ENCODE data around the gene SRGAP3. TPM values are rescaled to one million over a fixed set of nuclear protein-coding genes. Genes with fewer than 3 reads are reported as not detected.
A peak's percentile ranks its signal among the peaks of the same experiment; 100 is the strongest.

The SRGAP3 gene
- total and polyA plus RNA-seq, 4 donors: 1.2 to 32.8 (median 7.3) TPM

DNA sequence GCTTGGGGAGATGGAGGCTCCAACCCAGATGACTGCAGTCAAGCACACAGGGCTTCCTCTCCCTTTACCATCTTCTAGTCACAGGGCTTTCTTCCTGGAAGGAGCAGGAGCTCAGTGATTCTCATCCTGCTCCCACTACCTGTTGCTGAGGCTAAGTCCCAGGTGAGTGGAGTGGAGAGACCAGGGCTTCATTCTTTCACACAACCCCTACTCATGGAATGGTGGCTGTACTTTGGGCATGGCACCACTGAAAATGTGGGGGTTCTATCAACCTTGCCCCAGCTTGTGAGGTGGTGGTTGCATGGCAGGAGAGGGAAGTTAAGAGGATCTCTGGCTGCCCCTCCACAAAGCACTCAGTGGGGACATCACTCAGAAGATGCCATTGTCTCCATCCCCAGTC, 249.4 kb downstream of the SRGAP3 start:
- Histone ChIP-seq H3K9me3 (ENCODE audit: control insufficient read depth in 4 of 4, insufficient read depth in 3 of 4, low read length in 3 of 4) (no peaks in the 10 kb centered on the region), H3K36me3 (ENCODE audit: control insufficient read depth in 4 of 4, insufficient read depth in 4 of 4, low read length in 4 of 4) (peaks cover 0 to 20% (median 3%) of the 10 kb centered on the region in 4 donors), H3K27ac (ENCODE audit: low read depth in 1 of 2, low read length in 1 of 2) (no peak overlapping the region), H3K4me1 (ENCODE audit: control insufficient read depth in 5 of 5, insufficient read depth in 5 of 5, low read length in 5 of 5) (peaks cover 0 to 16% (median 0%) of the 10 kb centered on the region in 5 donors), H3K27me3 (ENCODE audit: control insufficient read depth in 3 of 3, insufficient read depth in 3 of 3, low read length in 2 of 3) (no peaks in the 10 kb centered on the region), H3K9ac (ENCODE audit: insufficient read depth in 1 of 2, low read length in 2 of 2) (no peak overlapping the region), H3K4me3 (no peak overlapping the region)
- no peak for DNase-seq
- TF ChIP-seq, protein P1, sequence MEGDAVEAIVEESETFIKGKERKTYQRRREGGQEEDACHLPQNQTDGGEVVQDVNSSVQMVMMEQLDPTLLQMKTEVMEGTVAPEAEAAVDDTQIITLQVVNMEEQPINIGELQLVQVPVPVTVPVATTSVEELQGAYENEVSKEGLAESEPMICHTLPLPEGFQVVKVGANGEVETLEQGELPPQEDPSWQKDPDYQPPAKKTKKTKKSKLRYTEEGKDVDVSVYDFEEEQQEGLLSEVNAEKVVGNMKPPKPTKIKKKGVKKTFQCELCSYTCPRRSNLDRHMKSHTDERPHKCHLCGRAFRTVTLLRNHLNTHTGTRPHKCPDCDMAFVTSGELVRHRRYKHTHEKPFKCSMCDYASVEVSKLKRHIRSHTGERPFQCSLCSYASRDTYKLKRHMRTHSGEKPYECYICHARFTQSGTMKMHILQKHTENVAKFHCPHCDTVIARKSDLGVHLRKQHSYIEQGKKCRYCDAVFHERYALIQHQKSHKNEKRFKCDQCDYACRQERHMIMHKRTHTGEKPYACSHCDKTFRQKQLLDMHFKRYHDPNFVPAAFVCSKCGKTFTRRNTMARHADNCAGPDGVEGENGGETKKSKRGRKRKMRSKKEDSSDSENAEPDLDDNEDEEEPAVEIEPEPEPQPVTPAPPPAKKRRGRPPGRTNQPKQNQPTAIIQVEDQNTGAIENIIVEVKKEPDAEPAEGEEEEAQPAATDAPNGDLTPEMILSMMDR (IDR thresholded peaks at IDR 0.05; ENCODE audit: control extremely low read depth, extremely low read depth): no peak
- ATAC-seq (ENCODE audit: insufficient read depth, low FRiP score): no peak

DNA sequence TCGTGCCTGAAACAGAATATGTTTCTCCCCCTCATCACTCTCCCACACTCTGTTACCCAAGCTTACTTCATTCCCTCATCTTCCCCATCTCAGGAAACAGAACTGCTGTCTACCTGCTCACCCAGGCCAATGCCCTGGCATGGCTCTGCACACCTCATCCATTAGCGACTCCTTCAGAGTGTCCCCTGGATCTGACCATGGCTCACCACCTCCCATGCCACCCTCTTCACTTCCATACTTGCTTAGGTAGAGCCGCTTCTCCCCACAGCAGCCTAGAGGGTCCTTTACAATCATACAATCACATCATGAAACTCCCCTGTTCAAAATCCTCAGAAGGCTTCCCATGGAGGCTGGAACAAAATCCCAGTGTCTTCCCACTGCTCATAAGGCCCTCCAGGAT, 252.3 kb downstream of the SRGAP3 start:
- Histone ChIP-seq H3K4me3 (no peak overlapping the region), H3K27ac (ENCODE audit: low read depth in 1 of 2, low read length in 1 of 2) (no peak overlapping the region), H3K4me1 (ENCODE audit: control insufficient read depth in 5 of 5, insufficient read depth in 5 of 5, low read length in 5 of 5) (peaks cover 0 to 16% (median 0%) of the 10 kb centered on the region in 5 donors), H3K9me3 (ENCODE audit: control insufficient read depth in 4 of 4, insufficient read depth in 3 of 4, low read length in 3 of 4) (no peaks in the 10 kb centered on the region), H3K27me3 (ENCODE audit: control insufficient read depth in 3 of 3, insufficient read depth in 3 of 3, low read length in 2 of 3) (no peaks in the 10 kb centered on the region), H3K36me3 (ENCODE audit: control insufficient read depth in 4 of 4, insufficient read depth in 4 of 4, low read length in 4 of 4) (peaks cover 0 to 34% (median 9%) of the 10 kb centered on the region in 4 donors), H3K9ac (ENCODE audit: insufficient read depth in 1 of 2, low read length in 2 of 2) (no peak overlapping the region)
- 74 to 82% methylated on average over 3 of the region's 3 CpGs for WGBS, 2 donors
- no peak for ATAC-seq (ENCODE audit: insufficient read depth, low FRiP score)
- TF ChIP-seq, protein P1 (IDR thresholded peaks at IDR 0.05; ENCODE audit: control extremely low read depth, extremely low read depth): no peak
- no peak for DNase-seq

DNA sequence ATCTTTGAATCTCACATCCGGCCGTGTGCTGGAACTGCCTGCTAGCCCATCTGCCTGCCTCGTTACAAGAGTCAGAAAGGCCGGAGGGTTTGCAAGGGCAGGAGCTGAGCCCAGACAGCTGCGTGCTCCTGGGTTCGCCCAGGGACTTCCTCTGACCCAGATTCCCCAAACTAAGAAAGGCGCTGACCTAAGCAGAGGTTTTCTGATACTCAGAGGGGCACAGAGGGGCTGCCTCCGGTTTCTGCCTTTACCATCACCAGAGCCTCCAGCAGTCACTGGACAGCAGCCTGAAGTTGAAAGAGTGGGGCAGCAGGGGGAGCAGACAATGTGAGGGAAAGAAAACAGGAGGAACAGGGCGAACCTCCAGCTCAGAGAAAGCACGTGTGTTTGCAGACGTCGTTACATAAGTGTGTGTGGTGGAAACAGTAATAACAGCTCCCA, 252.7 kb downstream of the SRGAP3 start:
- peaks cover 0 to 36% (median 7%) of the 10 kb centered on the region in 4 donors for H3K36me3 ChIP-seq (ENCODE audit: control insufficient read depth in 4 of 4, insufficient read depth in 4 of 4, low read length in 4 of 4)
- no peaks in the 10 kb centered on the region for H3K9me3 ChIP-seq (ENCODE audit: control insufficient read depth in 4 of 4, insufficient read depth in 3 of 4, low read length in 3 of 4)
- ATAC-seq (ENCODE audit: insufficient read depth, low FRiP score) (no peak), DNase-seq (peak; percentile 77 to 90 (median 85))
- 48 to 78% methylated on average over 12 of the region's 12 CpGs for WGBS, 2 donors
- peaks cover 0 to 16% (median 2%) of the 10 kb centered on the region in 5 donors for H3K4me1 ChIP-seq (ENCODE audit: control insufficient read depth in 5 of 5, insufficient read depth in 5 of 5, low read length in 5 of 5)
- TF ChIP-seq, protein P1 (IDR thresholded peaks at IDR 0.05; ENCODE audit: control extremely low read depth, extremely low read depth): no peak
- H3K9ac ChIP-seq (ENCODE audit: insufficient read depth in 1 of 2, low read length in 2 of 2): no peak overlapping the region
- no peaks in the 10 kb centered on the region for H3K27me3 ChIP-seq (ENCODE audit: control insufficient read depth in 3 of 3, insufficient read depth in 3 of 3, low read length in 2 of 3)
- H3K4me3 ChIP-seq: no peak overlapping the region
- no peak overlapping the region for H3K27ac ChIP-seq (ENCODE audit: low read depth in 1 of 2, low read length in 1 of 2)

DNA sequence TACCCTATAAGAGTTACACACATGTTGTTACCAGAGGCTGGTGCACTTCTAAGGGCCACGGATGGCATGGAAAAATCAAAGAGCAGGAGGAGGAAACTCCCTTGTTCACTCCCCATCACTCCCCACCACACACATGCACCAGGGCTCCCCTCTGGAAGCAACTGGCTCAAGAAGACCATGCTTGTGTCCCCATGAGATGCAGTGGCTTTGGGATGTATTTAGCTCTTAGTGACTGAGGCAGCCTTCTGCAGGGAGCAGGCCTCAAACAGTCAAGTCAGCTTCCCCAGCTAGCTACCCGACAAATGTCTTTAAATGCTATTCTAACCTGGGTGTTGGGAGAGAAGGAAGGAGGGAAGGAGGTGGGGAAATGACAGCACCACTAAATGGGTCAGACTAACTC, 253.2 kb downstream of the SRGAP3 start:
- DNase-seq: no peak
- Histone ChIP-seq H3K27ac (ENCODE audit: low read depth in 1 of 2, low read length in 1 of 2) (no peak overlapping the region), H3K4me1 (ENCODE audit: control insufficient read depth in 5 of 5, insufficient read depth in 5 of 5, low read length in 5 of 5) (peaks cover 0 to 19% (median 7%) of the 10 kb centered on the region in 5 donors), H3K27me3 (ENCODE audit: control insufficient read depth in 3 of 3, insufficient read depth in 3 of 3, low read length in 2 of 3) (no peaks in the 10 kb centered on the region), H3K9me3 (ENCODE audit: control insufficient read depth in 4 of 4, insufficient read depth in 3 of 4, low read length in 3 of 4) (no peaks in the 10 kb centered on the region), H3K36me3 (ENCODE audit: control insufficient read depth in 4 of 4, insufficient read depth in 4 of 4, low read length in 4 of 4) (peaks cover 0 to 36% (median 9%) of the 10 kb centered on the region in 4 donors), H3K9ac (ENCODE audit: insufficient read depth in 1 of 2, low read length in 2 of 2) (no peak overlapping the region), H3K4me3 (no peak overlapping the region)
- no peak for ATAC-seq (ENCODE audit: insufficient read depth, low FRiP score)
- TF ChIP-seq, protein P1 (IDR thresholded peaks at IDR 0.05; ENCODE audit: control extremely low read depth, extremely low read depth): no peak
- WGBS, 2 donors: 75 to 97% methylated on average over 2 of the region's 2 CpGs

All from lung (tissue), 12 donors.